ENCODE data around the gene RLN2.
A peak's percentile ranks its signal among the peaks of the same experiment; 100 is the strongest.

Gene RLN2

GRCh38 chr9:5265939-5266338 lies 38.6 kb downstream of the RLN2 start:
- DNase-seq, result no peak

- no peak for DNase-seq
These were observed 40.3 kb downstream of the RLN2 start for GRCh38 chr9:5264219-5264595.

GRCh38 chr9:5263351-5264218 lies 40.9 kb downstream of the RLN2 start:
- DNase-seq, result peak; percentile 12
